ENCODE results near the gene CASP3. TPM values are rescaled to one million over a fixed set of nuclear protein-coding genes. Genes with fewer than 3 reads are reported as not detected.

Gene CASP3
- 20.5 to 30.6 TPM (median 21.0 TPM) in 5 replicates for total RNA-seq (2022; extraction: Qiagen RNA extraction)

GRCh38 chr4:184649026-184649970 is at the start of gene CASP3, which contains the start of gene PRIMPOL:
Gene CASP3 (minus strand): TSS chr4:184649447. CDS start chr4:184638453, 10,994 bp downstream.
Gene PRIMPOL (plus strand): TSS chr4:184649738. CDS start chr4:184657141, 7,403 bp downstream.

Other genes with a start within 250 kb of the CASP3 start
- gene IRF2, start 174.9 kb downstream of the CASP3 start, total RNA-seq (2022; extraction: Qiagen RNA extraction), result 7.8 to 11.8 TPM (median 9.3 TPM) in 5 replicates
- gene PRIMPOL, start 291 bp upstream of the CASP3 start, total RNA-seq (2022; extraction: Qiagen RNA extraction), result 5.7 to 6.8 TPM (median 6.2 TPM) in 5 replicates
- 22.9 to 27.3 TPM (median 24.1 TPM) in 5 replicates for gene CENPU, start 84.6 kb upstream of the CASP3 start, total RNA-seq (2022; extraction: Qiagen RNA extraction)
- 46.5 to 52.1 TPM (median 48.3 TPM) in 5 replicates for gene ACSL1, start 176.5 kb upstream of the CASP3 start, total RNA-seq (2022; extraction: Qiagen RNA extraction)